HCT116 (cell line): Measurements from ENCODE around the gene DCK. TPM values are rescaled to one million over a fixed set of nuclear protein-coding genes. Genes with fewer than 3 reads are reported as not detected.
A peak's percentile ranks its signal among the peaks of the same experiment; 100 is the strongest.

Experiments
- ATAC-seq: fragments of 200-7000 bp; cut with Tn5 transposase; 2 replicates; pipeline ENCODE4 v1.9.1; 2020; ENCODE audit warnings: mild to moderate bottlenecking, moderate library complexity
- BruUV-seq: library from RNA; stranded (reverse); fragments of 400-500 nt; replicated peaks from 2 replicates; lab custom pipeline; 2021; lab: Mats Ljungman, UMichigan
- CTCF ChIA-PET: fragments of 300-600 bp; sonication (Branson Sonifier 250); formaldehyde crosslinking; loops from one replicate; lab custom pipeline; 2021; ENCODE audit warnings: antibody characterized with exemption; lab: Charles Lee
- POLR2A ChIA-PET: fragments of 300-600, 350-600 bp; sonication (Branson Sonifier 250); formaldehyde crosslinking; loops from one replicate; lab custom pipeline; 2021; ENCODE audit warnings: antibody characterized with exemption; lab: Charles Lee
- RAD21 ChIA-PET, 2 experiments: fragments of 300-600 bp; sonication (Branson Sonifier 250); formaldehyde crosslinking; loops; one replicate each; lab custom pipeline; 2023; ENCODE audit warnings: low total read pairs in 2 of 2; ENCODE audit not compliant: uncharacterized antibody in 2 of 2, unreplicated experiment in 2 of 2, low non-redundant PET in 1 of 2; lab: Charles Lee
- DNase-seq: peaks from one replicate; pipeline ENCODE4 v3.0.0-alpha.2; 2010; ENCODE audit warnings: low read depth, low spot score
- H2AFZ ChIP-seq: fragments of 200-600 bp; shearing (Covaris generic), sonication (generic); 2 replicates; pipeline ENCODE4 v1.6.1; 2017; ENCODE audit warnings: low read depth, mixed run types, mixed read lengths, antibody characterized with exemption, low read length; ENCODE audit not compliant: poor library complexity, severe bottlenecking
- H3K27ac ChIP-seq: 2 replicates; pipeline ENCODE4 v1.5.1; 2012; ENCODE audit warnings: low read depth, low read length
- H3K27me3 ChIP-seq: fragments of 200-600 bp; sonication (generic); 2 replicates; pipeline ENCODE4 v1.6.1; 2016; ENCODE audit warnings: mixed run types, low read length, mixed read lengths; ENCODE audit not compliant: insufficient read depth
- H3K36me3 ChIP-seq, 2 experiments: fragments of 200-500 bp in 1 of 2; fragments of 200-600 bp in 1 of 2; sonication (Bioruptor generic) in 1 of 2; sonication (generic) in 1 of 2; 2 replicates each; pipeline versions ENCODE4 v1.5.1 to v1.6.1; 2014 to 2016; ENCODE audit warnings: low read length in 2 of 2, inconsistent platforms in 1 of 2, mixed read lengths in 1 of 2, mixed run types in 1 of 2; ENCODE audit not compliant: insufficient read depth in 2 of 2, control insufficient read depth in 1 of 2
- H3K4me1 ChIP-seq, 2 experiments: fragments of 200-600 bp in 1 of 2; sonication (generic) in 1 of 2; 2 replicates each; pipeline versions ENCODE4 v1.5.1 to v1.6.1; 2012 to 2017; ENCODE audit warnings: low read length in 2 of 2, inconsistent platforms in 1 of 2, mild to moderate bottlenecking in 1 of 2, mixed read lengths in 1 of 2, mixed run types in 1 of 2, moderate library complexity in 1 of 2; ENCODE audit not compliant: insufficient read depth in 2 of 2, control insufficient read depth in 1 of 2
- H3K4me2 ChIP-seq: fragments of 200-600 bp; sonication (generic); 2 replicates; pipeline ENCODE4 v1.6.1; 2017; ENCODE audit warnings: mixed run types, low read length, mixed read lengths
- H3K4me3 ChIP-seq, 2 experiments: fragments of 200-600 bp in 1 of 2; sonication (generic) in 1 of 2; replicated peaks in 1 of 2; 2 replicates each; pipeline ENCODE4 v1.5.1; 2011 to 2016; ENCODE audit warnings: low read length in 2 of 2, control low read depth in 1 of 2, low read depth in 1 of 2, mild to moderate bottlenecking in 1 of 2, mixed read lengths in 1 of 2, mixed run types in 1 of 2
- H3K79me2 ChIP-seq: fragments of 200-600 bp; sonication (generic); 2 replicates; pipeline ENCODE4 v1.6.1; 2017; ENCODE audit warnings: mild to moderate bottlenecking, mixed run types, low read length, moderate library complexity, mixed read lengths; ENCODE audit not compliant: insufficient read depth
- H3K9ac ChIP-seq: fragments of 200-600 bp; sonication (generic); 2 replicates; pipeline ENCODE4 v1.6.1; 2016; ENCODE audit warnings: low read length, mixed read lengths
- H3K9me2 ChIP-seq: fragments of 200-600 bp; sonication (generic), shearing (Covaris generic); 2 replicates; pipeline ENCODE4 v1.6.1; 2017; ENCODE audit warnings: mixed run types, mild to moderate bottlenecking, moderate library complexity; ENCODE audit not compliant: insufficient read depth
- H3K9me3 ChIP-seq, 2 experiments: fragments of 200-500 bp in 1 of 2; fragments of 200-600 bp in 1 of 2; sonication (Bioruptor generic) in 1 of 2; sonication (generic) in 1 of 2; 2 replicates each; pipeline ENCODE4 v1.6.1; 2014 to 2017; ENCODE audit warnings: low read length in 2 of 2, mixed read lengths in 2 of 2, inconsistent platforms in 1 of 2, low read depth in 1 of 2, mild to moderate bottlenecking in 1 of 2, mixed run types in 1 of 2, moderate library complexity in 1 of 2; ENCODE audit not compliant: control insufficient read depth in 1 of 2, insufficient read depth in 1 of 2
- H4K20me1 ChIP-seq: fragments of 200-600 bp; sonication (generic), shearing (Covaris generic); 2 replicates; pipeline ENCODE4 v1.6.1; 2017; ENCODE audit warnings: mixed run types, mild to moderate bottlenecking, moderate library complexity; ENCODE audit not compliant: insufficient read depth
- CBX3 ChIP-seq: IDR thresholded peaks from 2 replicates; pipeline ENCODE4 v1.6.1; 2012; ENCODE audit warnings: low read depth
- EGR1 ChIP-seq: IDR thresholded peaks from 2 replicates; pipeline ENCODE4 v1.6.1; 2012; ENCODE audit warnings: low read depth
- ELF1 ChIP-seq: IDR thresholded peaks from 2 replicates; pipeline ENCODE4 v1.6.1; 2012; ENCODE audit warnings: low read depth, borderline replicate concordance
- EZH2 ChIP-seq: fragments of 200-600 bp; sonication (generic); IDR thresholded peaks from 2 replicates; pipeline ENCODE4 v1.6.1; 2017; ENCODE audit warnings: antibody characterized with exemption, mixed run types
- JUND ChIP-seq: IDR thresholded peaks from 2 replicates; pipeline ENCODE4 v1.6.1; 2012
- POLR2A ChIP-seq: IDR thresholded peaks from 2 replicates; pipeline ENCODE4 v1.7.0; 2011; ENCODE audit warnings: borderline replicate concordance; ENCODE audit not compliant: insufficient read depth, insufficient read length; ENCODE audit errors: extremely low read depth
- RAD21 ChIP-seq: IDR thresholded peaks from 2 replicates; pipeline ENCODE4 v1.6.1; 2012; ENCODE audit warnings: low read depth, mild to moderate bottlenecking
- SP1 ChIP-seq: IDR thresholded peaks from 2 replicates; pipeline ENCODE4 v1.6.1; 2012; ENCODE audit warnings: low read depth
- SRF ChIP-seq: IDR thresholded peaks from 2 replicates; pipeline ENCODE4 v1.6.1; 2012; ENCODE audit warnings: low read depth
- TCF7L2 ChIP-seq: IDR thresholded peaks from 2 replicates; pipeline ENCODE4 v1.7.0; 2011; ENCODE audit warnings: borderline replicate concordance, inconsistent platforms; ENCODE audit not compliant: insufficient read depth, insufficient read length; ENCODE audit errors: extremely low read depth
- YY1 ChIP-seq: IDR thresholded peaks from 2 replicates; pipeline ENCODE4 v1.6.1; 2011; ENCODE audit warnings: low read length, low read depth, moderate library complexity, mild to moderate bottlenecking; ENCODE audit not compliant: insufficient replicate concordance; ENCODE audit errors: extremely low read depth
- ZFX ChIP-seq: fragments of 450-650 bp; IDR thresholded peaks from 2 replicates; pipeline ENCODE4 v1.6.1; 2017
- intact Hi-C: fragments of 100-400 bp; cut with micrococcal nuclease; formaldehyde crosslinking; loops from 2 replicates; pipeline ENCODE4 v1.10.0; 2022
- total RNA-seq: library from RNA; stranded (reverse); gene quantifications from one replicate; pipeline ENCODE4 v1.2.1, GENCODE V29; 2021; ENCODE audit not compliant: unreplicated experiment
- TF ChIP-seq, protein P1 (sequence below): IDR thresholded peaks from 2 replicates; pipeline ENCODE4 v1.6.1; 2012
- TF ChIP-seq, protein P2 (sequence below), 3 experiments: fragments of 200-600 bp in 1 of 3; sonication (generic) in 1 of 3; IDR thresholded peaks in 2 of 3; conservative IDR thresholded peaks in 1 of 3; 2 replicates each; pipeline ENCODE4 v1.5.1; 2012 to 2017; ENCODE audit warnings: low read depth in 2 of 3, low read length in 2 of 3, antibody characterized with exemption in 1 of 3, borderline replicate concordance in 1 of 3, control low read depth in 1 of 3, mild to moderate bottlenecking in 1 of 3, mixed read lengths in 1 of 3, mixed run types in 1 of 3, moderate library complexity in 1 of 3; ENCODE audit not compliant: insufficient read depth in 1 of 3
- TF ChIP-seq, protein P3 (sequence below): IDR thresholded peaks from 2 replicates; pipeline ENCODE4 v1.6.1; 2012; ENCODE audit warnings: low read depth

The DCK gene
- total RNA-seq, 1 experiment from 2014 or later, result 23.0 TPM

DNA sequence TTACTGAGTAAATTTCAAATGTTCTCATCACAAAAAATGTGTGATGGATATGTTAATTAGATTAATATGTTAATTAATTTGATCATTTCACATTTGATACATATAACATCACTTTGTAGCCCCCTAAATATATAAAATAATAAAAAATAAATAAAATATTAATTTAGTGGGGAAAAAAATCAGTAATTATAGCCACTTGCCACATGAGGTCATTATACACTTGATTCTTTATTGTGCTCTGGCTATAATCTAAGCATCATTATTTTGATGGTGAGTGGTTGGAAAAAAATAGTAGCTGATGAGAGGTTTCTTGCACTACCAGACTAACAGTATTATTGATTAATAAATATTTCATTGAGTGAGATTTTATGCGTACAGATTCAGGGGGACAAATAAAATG lies 57.4 kb downstream of the DCK start:
- DNase-seq, result no peak
- Histone ChIP-seq H3K4me2 (no peak overlapping the region), H3K9me2 (no peaks in the 10 kb centered on the region), H2AFZ (no peak overlapping the region), H3K4me3 (no peak overlapping the region), H3K9me3 (no peaks in the 10 kb centered on the region), H3K9ac (no peak overlapping the region), H3K79me2 (no peaks in the 10 kb centered on the region), H3K4me1 (no peaks in the 10 kb centered on the region), H3K36me3 (no peaks in the 10 kb centered on the region), H3K27ac (no peak overlapping the region), H4K20me1 (no peaks in the 10 kb centered on the region), H3K27me3 (no peaks in the 10 kb centered on the region)
- ChIA-PET RAD21 (no interaction called here), CTCF (interaction anchor here (0.8 kb wide), 1 partner anchor 41 kb away, joined by 3 read pairs; no protein-coding TSS in a partner anchor), POLR2A (no interaction called here)
- no peak for TF ChIP-seq EGR1
- no peak for TF ChIP-seq ZFX
- no peak for TF ChIP-seq CBX3
- TF ChIP-seq, protein P1, sequence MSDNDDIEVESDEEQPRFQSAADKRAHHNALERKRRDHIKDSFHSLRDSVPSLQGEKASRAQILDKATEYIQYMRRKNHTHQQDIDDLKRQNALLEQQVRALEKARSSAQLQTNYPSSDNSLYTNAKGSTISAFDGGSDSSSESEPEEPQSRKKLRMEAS, result no peak
- TF ChIP-seq SP1, result no peak
- TF ChIP-seq, protein P2, sequence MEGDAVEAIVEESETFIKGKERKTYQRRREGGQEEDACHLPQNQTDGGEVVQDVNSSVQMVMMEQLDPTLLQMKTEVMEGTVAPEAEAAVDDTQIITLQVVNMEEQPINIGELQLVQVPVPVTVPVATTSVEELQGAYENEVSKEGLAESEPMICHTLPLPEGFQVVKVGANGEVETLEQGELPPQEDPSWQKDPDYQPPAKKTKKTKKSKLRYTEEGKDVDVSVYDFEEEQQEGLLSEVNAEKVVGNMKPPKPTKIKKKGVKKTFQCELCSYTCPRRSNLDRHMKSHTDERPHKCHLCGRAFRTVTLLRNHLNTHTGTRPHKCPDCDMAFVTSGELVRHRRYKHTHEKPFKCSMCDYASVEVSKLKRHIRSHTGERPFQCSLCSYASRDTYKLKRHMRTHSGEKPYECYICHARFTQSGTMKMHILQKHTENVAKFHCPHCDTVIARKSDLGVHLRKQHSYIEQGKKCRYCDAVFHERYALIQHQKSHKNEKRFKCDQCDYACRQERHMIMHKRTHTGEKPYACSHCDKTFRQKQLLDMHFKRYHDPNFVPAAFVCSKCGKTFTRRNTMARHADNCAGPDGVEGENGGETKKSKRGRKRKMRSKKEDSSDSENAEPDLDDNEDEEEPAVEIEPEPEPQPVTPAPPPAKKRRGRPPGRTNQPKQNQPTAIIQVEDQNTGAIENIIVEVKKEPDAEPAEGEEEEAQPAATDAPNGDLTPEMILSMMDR (IDR thresholded peaks at IDR 0.05 in 2 of 3, conservative IDR thresholded peaks at IDR 0.05 in 1 of 3; ENCODE audit: borderline replicate concordance in 1 of 3, insufficient read depth in 1 of 3, low read depth in 2 of 3, low read length in 2 of 3), result peak in 1 of 3 experiments; percentile 12; a peak in 1 of 6 replicates
- TF ChIP-seq POLR2A, result no peak
- TF ChIP-seq RAD21, result peak; percentile 34; the same call in 1 of the 2 replicates
- no peak for TF ChIP-seq ELF1
- intact Hi-C loops, result loop anchor here (2.0 kb wide), 1 partner anchor 662 kb away; no protein-coding TSS in a partner anchor
- no peak for ATAC-seq
- BruUV-seq, result no TSS peak

DNA sequence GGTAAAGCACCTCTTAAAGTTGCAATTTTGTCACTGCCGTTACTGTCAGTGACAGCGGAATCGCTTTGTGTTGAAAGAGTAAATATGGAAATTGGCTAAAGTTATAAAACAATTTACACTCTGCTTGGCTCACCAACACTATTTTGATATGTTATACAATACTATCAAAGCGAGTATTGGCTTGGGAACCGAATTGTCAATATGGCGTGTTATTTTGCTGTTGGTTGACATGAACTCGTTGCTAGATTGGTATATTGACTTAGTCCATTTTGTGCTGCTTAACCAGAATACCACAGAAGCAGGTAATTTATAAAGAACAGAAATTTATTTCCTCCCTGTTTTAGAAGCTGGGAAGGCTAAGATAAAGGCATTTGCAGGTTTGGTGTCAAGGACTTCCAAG lies 58.6 kb downstream of the DCK start:
- ChIA-PET CTCF (no interaction called here), RAD21 (no interaction called here), POLR2A (no interaction called here)
- H3K9ac ChIP-seq, result no peak overlapping the region
- H3K79me2 ChIP-seq, result no peaks in the 10 kb centered on the region
- H4K20me1 ChIP-seq, result no peaks in the 10 kb centered on the region
- intact Hi-C loops, result no loop called here
- H3K27ac ChIP-seq, result no peak overlapping the region
- no peak overlapping the region for H3K4me3 ChIP-seq
- H3K36me3 ChIP-seq, result no peaks in the 10 kb centered on the region
- H2AFZ ChIP-seq, result no peak overlapping the region
- no peaks in the 10 kb centered on the region for H3K9me3 ChIP-seq
- no peak overlapping the region for H3K4me2 ChIP-seq
- BruUV-seq, result no TSS peak
- DNase-seq (no peak), ATAC-seq (no peak)
- no peaks in the 10 kb centered on the region for H3K4me1 ChIP-seq
- no peaks in the 10 kb centered on the region for H3K27me3 ChIP-seq
- H3K9me2 ChIP-seq, result no peaks in the 10 kb centered on the region
- TF ChIP-seq CBX3 (no peak), EZH2 (no peak), JUND (no peak), SRF (no peak), YY1 (no peak), TCF7L2 (no peak)
- TF ChIP-seq, protein P1, result no peak
- TF ChIP-seq, protein P3, sequence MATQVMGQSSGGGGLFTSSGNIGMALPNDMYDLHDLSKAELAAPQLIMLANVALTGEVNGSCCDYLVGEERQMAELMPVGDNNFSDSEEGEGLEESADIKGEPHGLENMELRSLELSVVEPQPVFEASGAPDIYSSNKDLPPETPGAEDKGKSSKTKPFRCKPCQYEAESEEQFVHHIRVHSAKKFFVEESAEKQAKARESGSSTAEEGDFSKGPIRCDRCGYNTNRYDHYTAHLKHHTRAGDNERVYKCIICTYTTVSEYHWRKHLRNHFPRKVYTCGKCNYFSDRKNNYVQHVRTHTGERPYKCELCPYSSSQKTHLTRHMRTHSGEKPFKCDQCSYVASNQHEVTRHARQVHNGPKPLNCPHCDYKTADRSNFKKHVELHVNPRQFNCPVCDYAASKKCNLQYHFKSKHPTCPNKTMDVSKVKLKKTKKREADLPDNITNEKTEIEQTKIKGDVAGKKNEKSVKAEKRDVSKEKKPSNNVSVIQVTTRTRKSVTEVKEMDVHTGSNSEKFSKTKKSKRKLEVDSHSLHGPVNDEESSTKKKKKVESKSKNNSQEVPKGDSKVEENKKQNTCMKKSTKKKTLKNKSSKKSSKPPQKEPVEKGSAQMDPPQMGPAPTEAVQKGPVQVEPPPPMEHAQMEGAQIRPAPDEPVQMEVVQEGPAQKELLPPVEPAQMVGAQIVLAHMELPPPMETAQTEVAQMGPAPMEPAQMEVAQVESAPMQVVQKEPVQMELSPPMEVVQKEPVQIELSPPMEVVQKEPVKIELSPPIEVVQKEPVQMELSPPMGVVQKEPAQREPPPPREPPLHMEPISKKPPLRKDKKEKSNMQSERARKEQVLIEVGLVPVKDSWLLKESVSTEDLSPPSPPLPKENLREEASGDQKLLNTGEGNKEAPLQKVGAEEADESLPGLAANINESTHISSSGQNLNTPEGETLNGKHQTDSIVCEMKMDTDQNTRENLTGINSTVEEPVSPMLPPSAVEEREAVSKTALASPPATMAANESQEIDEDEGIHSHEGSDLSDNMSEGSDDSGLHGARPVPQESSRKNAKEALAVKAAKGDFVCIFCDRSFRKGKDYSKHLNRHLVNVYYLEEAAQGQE, result no peak
